Measurements from ENCODE around the gene FUZ. TPM values are rescaled to one million over a fixed set of nuclear protein-coding genes. Genes with fewer than 3 reads are reported as not detected.
A peak's percentile ranks its signal among the peaks of the same experiment; 100 is the strongest.

The FUZ gene
- total RNA-seq, 2 experiments from 2014 or later: 15.6 to 18.8 TPM

DNA sequence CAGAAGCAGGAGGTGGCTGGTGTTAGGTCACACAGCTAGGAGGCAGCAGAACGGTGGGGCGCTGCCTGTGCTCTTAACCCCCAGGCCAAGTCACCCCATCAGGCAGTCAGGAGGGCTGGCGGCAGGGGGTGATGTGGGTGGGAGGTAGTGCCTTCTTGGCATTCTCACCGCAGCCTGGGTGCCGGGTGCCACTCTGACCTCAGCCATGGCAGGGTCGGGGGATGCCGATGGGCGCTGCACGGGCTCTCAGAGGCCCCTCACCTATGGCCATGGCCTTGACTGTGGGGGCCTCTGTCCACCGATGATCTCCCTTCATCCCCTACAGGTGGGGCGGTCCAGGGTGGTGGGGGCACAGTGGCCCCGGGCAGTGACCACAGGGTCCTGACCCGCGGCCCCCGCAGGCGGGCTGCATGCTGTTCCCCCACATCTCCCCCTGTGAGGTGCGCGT is 43.5 kb upstream of the FUZ start:
- no peaks in the 10 kb centered on the region for H3K27me3 Mint-ChIP-seq
- intact Hi-C loops (cut with DNase I, micrococcal nuclease): no loop called here
- H3K4me3 Mint-ChIP-seq: no peak overlapping the region
- no peak for ATAC-seq
- H3K36me3 Mint-ChIP-seq (ENCODE audit: low read depth): peaks cover 32% of the 10 kb centered on the region
- CTCF ChIA-PET: no interaction called here
- DNase-seq: peak; percentile 11
- H3K4me1 Mint-ChIP-seq: peaks cover 14% of the 10 kb centered on the region
- POLR2A ChIA-PET: no interaction called here
- H3K27ac Mint-ChIP-seq: no peak overlapping the region
- no peaks in the 10 kb centered on the region for H3K9me3 Mint-ChIP-seq (ENCODE audit: low read depth)

DNA sequence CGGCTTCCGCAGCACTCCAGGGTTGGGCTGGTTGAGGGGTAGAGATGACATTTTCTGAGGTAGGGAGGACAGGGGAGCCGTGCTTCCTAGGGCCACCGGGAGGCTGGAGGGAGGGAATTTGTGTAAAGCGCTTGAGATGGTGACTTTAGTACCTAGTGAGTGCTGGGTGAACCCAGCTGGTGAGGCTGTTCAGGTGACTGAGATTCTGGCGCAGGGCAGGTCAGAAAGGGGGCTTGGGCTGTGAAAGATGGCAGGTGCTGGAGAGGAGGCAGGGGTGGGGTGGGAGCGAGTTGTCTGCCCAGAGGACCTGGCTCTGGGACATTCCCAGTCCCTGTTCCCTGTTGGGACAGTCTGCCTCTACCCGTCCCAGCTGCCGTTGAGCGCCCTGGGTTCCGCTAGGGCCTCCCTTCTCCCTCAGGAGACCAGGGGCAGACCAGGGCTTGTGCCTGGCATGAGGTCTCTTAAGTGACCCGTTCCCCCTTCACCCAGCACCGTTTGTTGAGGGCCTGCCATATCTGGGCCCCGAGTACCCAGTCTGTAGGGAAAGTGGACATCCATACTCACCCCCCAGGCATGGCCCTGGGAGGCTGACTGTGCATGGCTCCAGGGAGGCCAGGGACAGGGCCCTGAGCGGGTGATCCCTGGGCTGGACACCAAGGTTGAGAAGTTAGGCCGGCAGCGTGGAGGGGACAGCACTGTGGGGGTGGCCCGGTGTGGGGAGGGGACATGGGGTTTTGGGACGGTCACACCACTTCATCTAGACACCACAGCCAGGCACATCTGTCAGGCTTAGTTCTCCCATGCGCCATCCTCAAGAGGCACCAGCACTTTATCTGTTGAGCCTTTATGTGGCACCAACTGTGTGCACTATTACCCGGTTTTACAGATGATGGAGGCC is 42.8 kb upstream of the FUZ start:
- POLR2A ChIA-PET: no interaction called here
- Mint-ChIP-seq H3K27me3 (no peaks in the 10 kb centered on the region), H3K36me3 (ENCODE audit: low read depth) (peaks cover 28% of the 10 kb centered on the region), H3K9me3 (ENCODE audit: low read depth) (no peaks in the 10 kb centered on the region), H3K27ac (no peak overlapping the region), H3K4me1 (peaks cover 14% of the 10 kb centered on the region), H3K4me3 (no peak overlapping the region)
- intact Hi-C loops (cut with DNase I, micrococcal nuclease): no loop called here
- CTCF ChIA-PET: no interaction called here
- ATAC-seq (no peak), DNase-seq (no peak)

DNA sequence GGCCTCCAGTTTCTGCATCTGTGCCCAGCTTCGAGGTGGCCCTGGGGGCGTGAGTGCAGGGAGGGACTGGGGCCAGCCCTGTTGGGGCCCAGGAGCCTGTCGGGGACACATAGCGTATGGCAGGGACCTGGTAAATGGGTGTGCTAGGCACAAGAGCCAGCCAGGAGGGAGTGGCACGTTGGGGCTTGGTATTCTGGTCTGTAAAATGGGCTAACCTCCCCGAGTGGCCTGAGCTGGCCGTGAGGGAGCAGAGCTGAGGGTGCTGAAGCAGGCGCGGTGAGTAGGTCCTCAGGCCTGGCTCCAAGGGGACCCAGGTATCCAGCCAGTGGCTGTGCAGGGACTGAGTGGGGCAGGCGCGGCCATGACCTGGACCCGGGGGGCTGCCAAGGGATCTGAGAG is 42.2 kb upstream of the FUZ start:
- CTCF ChIA-PET: no interaction called here
- POLR2A ChIA-PET: interaction anchor here (0.8 kb wide), 1 partner anchor 173 kb away, joined by 5 read pairs; no protein-coding TSS in a partner anchor

DNA sequence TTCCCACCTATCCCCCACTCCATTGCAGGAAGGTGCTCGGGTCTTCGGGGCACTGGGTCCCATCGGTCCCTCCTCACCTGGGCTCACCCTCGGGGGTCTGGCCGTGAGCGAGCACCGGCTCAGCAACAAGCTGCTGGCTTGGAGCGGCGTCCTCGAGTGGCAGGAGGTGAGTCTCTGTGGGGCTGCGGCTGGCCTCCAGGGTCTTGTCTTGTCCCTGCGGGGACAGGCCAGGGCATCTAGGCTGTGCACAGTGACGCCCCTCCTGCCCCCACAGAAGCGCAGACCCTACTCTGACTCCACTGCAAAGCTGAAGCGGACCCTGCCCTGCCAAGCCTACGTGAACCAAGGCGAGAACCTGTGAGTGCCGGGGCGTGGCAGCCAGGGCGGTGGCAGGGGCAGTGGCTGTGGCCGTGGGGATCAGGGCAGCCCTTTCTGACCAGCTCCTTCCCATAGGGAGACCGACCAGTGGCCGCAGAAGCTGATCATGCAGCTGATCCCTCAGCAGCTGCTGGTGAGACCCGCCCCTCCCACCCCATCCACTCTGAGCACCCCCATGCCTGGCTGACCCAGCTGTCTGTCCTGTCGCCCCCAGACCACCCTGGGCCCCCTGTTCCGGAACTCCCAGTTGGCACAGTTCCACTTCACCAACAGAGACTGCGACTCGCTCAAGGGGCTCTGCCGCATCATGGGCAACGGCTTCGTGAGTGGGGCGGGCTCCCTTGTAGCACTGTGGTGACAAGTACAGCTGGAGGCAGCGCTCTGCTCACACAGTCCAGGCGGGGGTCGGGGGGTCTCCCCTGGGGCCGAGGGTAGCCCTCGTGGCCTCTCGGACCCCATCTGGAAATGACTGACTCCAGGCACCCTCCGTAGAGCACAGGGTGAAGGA is 41.5 kb upstream of the FUZ start:
- no peak overlapping the region for H3K27ac Mint-ChIP-seq
- DNase-seq (peak; percentile 8), ATAC-seq (no peak)
- peaks cover 26% of the 10 kb centered on the region for H3K36me3 Mint-ChIP-seq (ENCODE audit: low read depth)
- peaks cover 5% of the 10 kb centered on the region for H3K9me3 Mint-ChIP-seq (ENCODE audit: low read depth)
- ChIA-PET POLR2A (interaction anchor here (0.8 kb wide), 1 partner anchor 172 kb away, joined by 5 read pairs; no protein-coding TSS in a partner anchor), CTCF (interaction anchor here (1.0 kb wide), 1 partner anchor 9 kb away, joined by 4 read pairs; no protein-coding TSS in a partner anchor)
- H3K27me3 Mint-ChIP-seq: no peaks in the 10 kb centered on the region
- intact Hi-C loops (cut with DNase I, micrococcal nuclease): no loop called here
- no peak overlapping the region for H3K4me3 Mint-ChIP-seq
- peaks cover 21% of the 10 kb centered on the region for H3K4me1 Mint-ChIP-seq

More for the DNA sequence above, 42.2 kb upstream of the FUZ start:
- Mint-ChIP-seq H3K9me3 (ENCODE audit: low read depth) (no peaks in the 10 kb centered on the region), H3K4me3 (no peak overlapping the region), H3K36me3 (ENCODE audit: low read depth) (peaks cover 23% of the 10 kb centered on the region), H3K4me1 (peaks cover 15% of the 10 kb centered on the region), H3K27ac (no peak overlapping the region), H3K27me3 (no peaks in the 10 kb centered on the region)
- DNase-seq (peak; percentile 13), ATAC-seq (no peak)
- intact Hi-C loops (cut with DNase I, micrococcal nuclease): no loop called here

GRCh38 chr19:49853852-49854377 is 40.8 kb upstream of the FUZ start:
- peaks cover 26% of the 10 kb centered on the region for H3K4me1 Mint-ChIP-seq
- H3K27me3 Mint-ChIP-seq: no peaks in the 10 kb centered on the region
- intact Hi-C loops (cut with DNase I, micrococcal nuclease): no loop called here
- ATAC-seq (no peak), DNase-seq (peak; percentile 7)
- POLR2A ChIA-PET: interaction anchor here (1.4 kb wide), 1 partner anchor 16 kb away, joined by 3 read pairs; no protein-coding TSS in a partner anchor
- CTCF ChIA-PET: interaction anchor here (1.0 kb wide), 1 partner anchor 10 kb away, joined by 4 read pairs; no protein-coding TSS in a partner anchor
- no peak overlapping the region for H3K4me3 Mint-ChIP-seq
- H3K36me3 Mint-ChIP-seq (ENCODE audit: low read depth): peaks cover 28% of the 10 kb centered on the region
- H3K9me3 Mint-ChIP-seq (ENCODE audit: low read depth): peaks cover 9% of the 10 kb centered on the region
- H3K27ac Mint-ChIP-seq: no peak overlapping the region

- intact Hi-C loops (cut with DNase I, micrococcal nuclease): loop anchor here in 1 of 2 experiments (1.0 kb wide), 1 partner anchor 15 kb away; the partner anchor contains the start of gene PNKP
- peak overlapping the region; percentile 15 for H3K27ac Mint-ChIP-seq
- DNase-seq (peak; percentile 16), ATAC-seq (no peak)
- POLR2A ChIA-PET: interaction anchor here (1.4 kb wide), 1 partner anchor 17 kb away, joined by 3 read pairs; no protein-coding TSS in a partner anchor
- CTCF ChIA-PET: no interaction called here
- H3K27me3 Mint-ChIP-seq: no peaks in the 10 kb centered on the region
- H3K4me3 Mint-ChIP-seq: peak overlapping the region; percentile 85
- H3K4me1 Mint-ChIP-seq: peaks cover 36% of the 10 kb centered on the region
- H3K9me3 Mint-ChIP-seq (ENCODE audit: low read depth): peaks cover 11% of the 10 kb centered on the region
- peaks cover 23% of the 10 kb centered on the region for H3K36me3 Mint-ChIP-seq (ENCODE audit: low read depth)
Measured at GRCh38 chr19:49852631-49853126, 39.6 kb upstream of the FUZ start.

DNA sequence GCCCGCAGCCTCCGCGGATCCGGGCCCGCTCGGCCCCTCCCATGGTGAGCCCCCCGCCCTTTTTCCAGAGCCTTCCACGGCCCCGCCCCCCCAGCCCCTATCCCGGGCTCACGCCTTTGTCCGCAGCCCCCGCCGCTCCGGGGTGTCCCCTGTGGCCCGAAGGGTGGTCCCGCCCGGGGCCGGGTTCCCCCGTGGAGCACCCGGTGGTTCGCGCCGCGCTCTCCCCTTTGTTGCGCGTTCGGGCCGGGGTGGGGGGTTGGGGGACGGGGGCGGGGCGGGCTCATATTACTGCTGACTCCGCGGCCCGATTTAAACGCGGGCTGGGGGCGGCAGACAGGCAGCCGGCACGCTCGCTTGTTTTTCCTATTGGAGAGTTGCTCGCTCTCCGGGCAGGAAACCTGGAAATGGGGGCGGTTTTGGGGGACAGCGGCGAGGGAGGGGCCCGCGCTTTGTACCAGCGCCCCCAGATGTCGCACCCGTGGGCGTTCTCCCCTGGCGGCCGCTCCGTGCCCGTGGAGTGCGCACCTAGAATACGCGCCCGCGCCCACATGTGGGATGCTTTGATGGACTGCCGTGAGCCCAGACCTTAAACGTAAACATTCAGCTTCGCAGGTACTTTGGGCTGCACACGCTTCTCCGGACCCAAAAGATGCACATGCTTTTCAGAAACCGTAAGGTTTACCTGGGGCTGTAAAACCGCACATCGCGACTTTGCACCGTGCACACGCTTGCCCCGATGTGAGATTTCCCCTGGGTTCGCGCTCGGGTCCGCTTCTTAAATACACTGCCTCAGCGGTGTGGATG is 38.6 kb upstream of the FUZ start:
- H3K4me1 Mint-ChIP-seq: peaks cover 36% of the 10 kb centered on the region

DNA sequence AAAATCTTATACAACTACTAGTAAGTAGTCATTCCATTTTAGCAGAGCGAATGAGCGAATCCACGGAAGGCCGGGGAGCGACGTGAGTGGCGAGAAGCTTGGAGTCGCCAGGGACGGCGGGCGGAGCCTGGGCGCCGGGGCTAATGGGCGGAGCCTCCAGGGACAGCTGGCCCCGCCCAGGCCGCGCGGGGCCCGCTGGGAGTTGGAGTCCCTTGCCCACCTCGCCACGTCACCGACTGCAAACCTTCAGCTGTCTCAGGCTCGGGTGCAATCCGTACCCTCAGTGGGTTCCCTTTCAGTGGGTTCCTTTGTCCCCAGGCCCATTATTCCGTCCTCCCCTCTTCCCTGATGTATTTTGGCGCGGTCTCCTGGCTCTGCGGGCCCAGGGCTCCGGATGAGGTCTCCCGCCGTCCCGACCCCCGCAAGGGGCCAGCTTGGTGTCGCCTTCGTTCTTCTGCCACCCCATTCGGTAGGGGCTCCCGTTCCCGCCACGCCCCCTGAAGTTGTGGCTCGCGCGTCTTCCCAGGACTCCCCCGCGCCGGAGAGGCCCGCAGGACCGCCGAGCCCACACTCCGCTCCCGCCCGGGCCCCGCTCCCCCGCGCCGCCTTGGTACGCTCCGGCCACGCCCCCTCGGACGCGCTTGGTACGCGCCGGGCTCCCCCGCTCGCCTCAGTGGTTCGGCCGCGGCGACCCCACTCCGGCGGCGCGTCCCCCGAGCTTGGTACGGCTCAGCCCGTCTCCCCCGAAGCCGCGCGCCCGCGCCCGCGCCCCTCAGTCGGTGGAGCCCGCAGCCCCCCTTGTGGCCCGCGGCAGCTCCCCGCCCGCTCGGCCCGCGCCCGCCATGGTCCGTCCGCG is 37.6 kb upstream of the FUZ start, which contains the start of gene PTOV1:
PTOV1 (plus strand) TSS at position 673 of the 856 bp plus-strand sequence.
- H3K36me3 Mint-ChIP-seq (ENCODE audit: low read depth): peaks cover 22% of the 10 kb centered on the region
- CTCF ChIA-PET: interaction anchor here (0.6 to 1.0 kb wide), 7 partner anchors 14 to 170 kb away, joined by 3 to 7 read pairs (median 3); partner anchors contain the start of genes FUZ and MED25
- ATAC-seq: peak; percentile 91
- peak within 1 kb of the TSS; percentile 91 for H3K27ac Mint-ChIP-seq
- DNase-seq: peak; percentile 95
- intact Hi-C loops (cut with DNase I, micrococcal nuclease): loop anchor here (1.0 to 2.0 kb wide), 14 partner anchors 17 to 354 kb away; partner anchors contain the start of genes AKT1S1 (in 2 of the 2), FUZ (in 2 of the 2), TBC1D17 (in 2 of the 2) and ATF5 (in 1 of the 2)
- H3K9me3 Mint-ChIP-seq (ENCODE audit: low read depth): peaks cover 11% of the 10 kb centered on the region
- H3K4me3 Mint-ChIP-seq: peak within 1 kb of the TSS; percentile 85
- POLR2A ChIA-PET: interaction anchor here (0.6 to 1.5 kb wide), 7 partner anchors 11 to 544 kb away, joined by 3 to 7 read pairs (median 3); partner anchors contain the start of genes ATF5, FUZ and NUP62
- H3K4me1 Mint-ChIP-seq: peaks cover 36% of the 10 kb centered on the region
- no peaks in the 10 kb centered on the region for H3K27me3 Mint-ChIP-seq

More for the DNA sequence above, 38.6 kb upstream of the FUZ start:
- Mint-ChIP-seq H3K27me3 (no peaks in the 10 kb centered on the region), H3K27ac (peak overlapping the region; percentile 68), H3K4me3 (peak overlapping the region; percentile 85), H3K9me3 (ENCODE audit: low read depth) (peaks cover 11% of the 10 kb centered on the region), H3K36me3 (ENCODE audit: low read depth) (peaks cover 23% of the 10 kb centered on the region)
- ChIA-PET CTCF (interaction anchor here (0.7 kb wide), 1 partner anchor 171 kb away, joined by 3 read pairs; no protein-coding TSS in a partner anchor), POLR2A (interaction anchor here (1.5 kb wide), 1 partner anchor 39 kb away, joined by 3 read pairs; the partner anchor contains the start of gene FUZ)
- intact Hi-C loops (cut with DNase I, micrococcal nuclease): loop anchor here (1.0 to 2.0 kb wide), 6 partner anchors 16 to 355 kb away; partner anchors contain the start of genes ATF5 (in 1 of the 2), BCL2L12 (in 1 of the 2), FUZ (in 1 of the 2) and IRF3 (in 1 of the 2)
- ATAC-seq: no peak
- peak; percentile 54 for DNase-seq

DNA sequence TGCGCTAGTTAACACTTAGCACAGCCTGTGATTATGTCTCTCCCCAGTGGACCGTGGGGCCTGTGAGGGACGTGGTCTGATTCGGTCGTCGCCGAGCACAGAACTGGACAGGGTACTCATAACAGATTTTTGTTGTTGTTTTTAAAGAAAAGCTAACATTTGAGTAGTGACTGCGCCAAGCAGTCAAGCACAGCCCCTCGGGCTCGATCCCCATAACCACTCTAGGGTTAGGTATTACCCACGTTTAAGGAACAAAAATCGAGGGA is 37.1 kb upstream of the FUZ start:
- Mint-ChIP-seq H3K27me3 (no peaks in the 10 kb centered on the region), H3K27ac (peak overlapping the region; percentile 58), H3K9me3 (ENCODE audit: low read depth) (peaks cover 11% of the 10 kb centered on the region), H3K4me1 (peaks cover 36% of the 10 kb centered on the region), H3K4me3 (peak overlapping the region; percentile 85), H3K36me3 (ENCODE audit: low read depth) (peaks cover 18% of the 10 kb centered on the region)
- intact Hi-C loops (cut with DNase I, micrococcal nuclease): loop anchor here (1.0 to 2.0 kb wide), 11 partner anchors 17 to 353 kb away; partner anchors contain the start of genes AKT1S1 (in 2 of the 2), FUZ (in 2 of the 2), TBC1D17 (in 2 of the 2) and MED25 (in 1 of the 2)
- CTCF ChIA-PET: interaction anchor here (0.6 to 1.0 kb wide), 6 partner anchors 15 to 132 kb away, joined by 3 to 7 read pairs (median 3); partner anchors contain the start of genes FUZ and MED25
- POLR2A ChIA-PET: interaction anchor here (0.6 to 1.5 kb wide), 6 partner anchors 11 to 545 kb away, joined by 3 to 7 read pairs (median 4); partner anchors contain the start of genes ATF5, FUZ and NUP62
- ATAC-seq (peak; percentile 0), DNase-seq (no peak)

Measured in activated CD4-positive, alpha-beta T cell treated with anti-CD3 and anti-CD28 coated beads for 36 hours (primary cell).